Measurements from ENCODE around the gene RAB11B. TPM values are rescaled to one million over a fixed set of nuclear protein-coding genes. Genes with fewer than 3 reads are reported as not detected.

The RAB11B gene
- total RNA-seq, 2 experiments from 2014 or later = 66.8 to 71.5 TPM

- no peaks in the 10 kb centered on the region for H3K9me3 ChIP-seq (ENCODE audit: control insufficient read depth in 1 of 2, insufficient read depth in 1 of 2, low read length in 2 of 2)
- Mint-ChIP-seq H3K27ac (no peak within 1 kb of the TSS), H3K9me3 (no peaks in the 10 kb centered on the region), H3K4me1 (ENCODE audit: low read depth) (peaks cover 13% of the 10 kb centered on the region), H3K4me3 (peak within 1 kb of the TSS; percentile 81), H3K36me3 (ENCODE audit: low read depth) (no peaks in the 10 kb centered on the region), H3K27me3 (no peaks in the 10 kb centered on the region)
- intact Hi-C loops (cut with DNase I, micrococcal nuclease) = loop anchor here (1.0 to 5.0 kb wide), 8 partner anchors 23 to 229 kb away; partner anchors contain the start of genes RAB11B (in 2 of the 2), HNRNPM (in 1 of the 2) and MYO1F (in 1 of the 2)
- ATAC-seq (ENCODE audit: poor library complexity) = peak; percentile 99
- H3K4me3 ChIP-seq (ENCODE audit: low read length) = peak within 1 kb of the TSS; percentile 62
- ChIA-PET POLR2A (interaction anchor here (0.6 to 3.2 kb wide), 15 partner anchors 23 to 174 kb away, joined by 3 to 47 read pairs (median 4); partner anchors contain the start of genes ANGPTL4, HNRNPM, RAB11B and ZNF414), CTCF (interaction anchor here (0.6 to 3.0 kb wide), 17 partner anchors 18 to 1711 kb away, joined by 3 to 13 read pairs (median 3); partner anchors contain the start of genes HNRNPM and ZNF414)
- no peaks in the 10 kb centered on the region for H3K27me3 ChIP-seq (ENCODE audit: control insufficient read depth in 1 of 2, insufficient read depth in 2 of 2, low read length in 2 of 2)
- peaks cover 15% of the 10 kb centered on the region for H3K4me1 ChIP-seq (ENCODE audit: insufficient read depth, low read length)
- no peak within 1 kb of the TSS for H3K27ac ChIP-seq (ENCODE audit: low read depth in 1 of 2, low read length in 2 of 2)
- TF ChIP-seq, protein P1, sequence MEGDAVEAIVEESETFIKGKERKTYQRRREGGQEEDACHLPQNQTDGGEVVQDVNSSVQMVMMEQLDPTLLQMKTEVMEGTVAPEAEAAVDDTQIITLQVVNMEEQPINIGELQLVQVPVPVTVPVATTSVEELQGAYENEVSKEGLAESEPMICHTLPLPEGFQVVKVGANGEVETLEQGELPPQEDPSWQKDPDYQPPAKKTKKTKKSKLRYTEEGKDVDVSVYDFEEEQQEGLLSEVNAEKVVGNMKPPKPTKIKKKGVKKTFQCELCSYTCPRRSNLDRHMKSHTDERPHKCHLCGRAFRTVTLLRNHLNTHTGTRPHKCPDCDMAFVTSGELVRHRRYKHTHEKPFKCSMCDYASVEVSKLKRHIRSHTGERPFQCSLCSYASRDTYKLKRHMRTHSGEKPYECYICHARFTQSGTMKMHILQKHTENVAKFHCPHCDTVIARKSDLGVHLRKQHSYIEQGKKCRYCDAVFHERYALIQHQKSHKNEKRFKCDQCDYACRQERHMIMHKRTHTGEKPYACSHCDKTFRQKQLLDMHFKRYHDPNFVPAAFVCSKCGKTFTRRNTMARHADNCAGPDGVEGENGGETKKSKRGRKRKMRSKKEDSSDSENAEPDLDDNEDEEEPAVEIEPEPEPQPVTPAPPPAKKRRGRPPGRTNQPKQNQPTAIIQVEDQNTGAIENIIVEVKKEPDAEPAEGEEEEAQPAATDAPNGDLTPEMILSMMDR (IDR thresholded peaks at IDR 0.05) = peak; percentile 75
- no peaks in the 10 kb centered on the region for H3K36me3 ChIP-seq (ENCODE audit: insufficient read depth, low read length)
- peak; percentile 91 to 99 (median 96) for DNase-seq
Measured at GRCh38 chr19:8412783-8413628, 22.8 kb downstream of the RAB11B start, which contains the start of gene MARCHF2. TSS of gene MARCHF2 (plus strand) at chr19:8413305. CDS start at chr19:8421841, 8,536 bp downstream.

DNA sequence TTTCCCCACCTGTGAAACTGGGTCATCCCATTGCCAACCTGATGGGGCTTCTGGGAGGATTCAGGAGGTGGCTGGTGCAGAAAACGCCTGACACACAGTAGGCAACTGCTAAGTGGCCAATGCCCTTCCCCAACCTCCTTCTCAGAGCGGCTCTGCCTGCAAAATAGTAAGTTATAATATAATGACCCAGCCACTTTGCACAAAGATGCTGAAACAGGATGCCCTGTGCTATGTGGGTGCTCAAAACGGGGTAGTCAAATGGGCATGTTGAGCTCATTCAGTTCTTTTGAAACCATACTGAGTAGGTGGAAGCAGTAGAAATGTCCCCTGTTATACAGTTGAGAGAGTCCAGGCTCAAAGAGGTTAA, 23.5 kb downstream of the RAB11B start:
- H3K4me3 Mint-ChIP-seq = peak overlapping the region; percentile 81
- CTCF ChIA-PET = interaction anchor here (0.6 to 3.0 kb wide), 8 partner anchors 22 to 1710 kb away, joined by 3 to 13 read pairs (median 6); partner anchors contain the start of genes HNRNPM and ZNF414
- no peak for ATAC-seq (ENCODE audit: poor library complexity)
- POLR2A ChIA-PET = interaction anchor here (0.8 to 3.2 kb wide), 13 partner anchors 23 to 173 kb away, joined by 3 to 47 read pairs (median 5); partner anchors contain the start of genes ANGPTL4, HNRNPM, RAB11B and ZNF414
- H3K4me1 Mint-ChIP-seq (ENCODE audit: low read depth) = peaks cover 13% of the 10 kb centered on the region
- no peak overlapping the region for H3K27ac ChIP-seq (ENCODE audit: low read depth in 1 of 2, low read length in 2 of 2)
- no peaks in the 10 kb centered on the region for H3K36me3 ChIP-seq (ENCODE audit: insufficient read depth, low read length)
- no peaks in the 10 kb centered on the region for H3K36me3 Mint-ChIP-seq (ENCODE audit: low read depth)
- no peaks in the 10 kb centered on the region for H3K9me3 Mint-ChIP-seq
- H3K9me3 ChIP-seq (ENCODE audit: control insufficient read depth in 1 of 2, insufficient read depth in 1 of 2, low read length in 2 of 2) = no peaks in the 10 kb centered on the region
- no peaks in the 10 kb centered on the region for H3K27me3 Mint-ChIP-seq
- TF ChIP-seq, protein P1 (IDR thresholded peaks at IDR 0.05) = no peak
- peak overlapping the region; percentile 62 for H3K4me3 ChIP-seq (ENCODE audit: low read length)
- intact Hi-C loops (cut with DNase I, micrococcal nuclease) = loop anchor here (1.0 to 5.0 kb wide), 8 partner anchors 23 to 229 kb away; partner anchors contain the start of genes RAB11B (in 2 of the 2), HNRNPM (in 1 of the 2) and MYO1F (in 1 of the 2)
- peaks cover 15% of the 10 kb centered on the region for H3K4me1 ChIP-seq (ENCODE audit: insufficient read depth, low read length)
- no peak overlapping the region for H3K27ac Mint-ChIP-seq
- no peak for DNase-seq
- H3K27me3 ChIP-seq (ENCODE audit: control insufficient read depth in 1 of 2, insufficient read depth in 2 of 2, low read length in 2 of 2) = no peaks in the 10 kb centered on the region

DNA sequence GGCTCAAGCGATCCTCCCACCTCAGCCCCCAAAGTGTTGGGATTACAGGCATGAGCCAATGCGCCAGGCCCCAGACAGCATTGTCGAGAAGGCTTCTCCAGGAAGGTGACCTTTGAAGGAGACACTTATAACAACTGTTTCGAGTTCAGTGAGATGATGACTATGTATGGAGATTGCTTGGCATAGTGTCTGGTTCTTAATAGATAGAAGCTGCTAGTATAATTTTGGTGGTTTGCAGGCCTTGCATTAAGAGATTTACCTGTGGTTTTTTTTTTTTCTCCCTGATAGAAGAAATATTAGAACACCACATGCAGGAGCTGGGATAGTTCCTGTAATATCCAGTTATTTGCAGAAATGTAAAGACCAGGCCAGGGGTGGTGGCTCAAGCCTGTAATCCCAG, 26.6 kb downstream of the RAB11B start:
- DNase-seq (no peak), ATAC-seq (ENCODE audit: poor library complexity) (no peak)
- H3K4me1 ChIP-seq (ENCODE audit: insufficient read depth, low read length) = peaks cover 15% of the 10 kb centered on the region
- Mint-ChIP-seq H3K27ac (no peak overlapping the region), H3K27me3 (no peaks in the 10 kb centered on the region), H3K36me3 (ENCODE audit: low read depth) (peaks cover under 1% of the 10 kb centered on the region), H3K9me3 (no peaks in the 10 kb centered on the region), H3K4me3 (no peak overlapping the region), H3K4me1 (ENCODE audit: low read depth) (peaks cover 9% of the 10 kb centered on the region)
- ChIA-PET CTCF (no interaction called here), POLR2A (interaction anchor here (1.1 kb wide), 1 partner anchor 29 kb away, joined by 3 read pairs; no protein-coding TSS in a partner anchor)
- H3K27me3 ChIP-seq (ENCODE audit: control insufficient read depth in 1 of 2, insufficient read depth in 2 of 2, low read length in 2 of 2) = no peaks in the 10 kb centered on the region
- TF ChIP-seq, protein P1 (IDR thresholded peaks at IDR 0.05) = no peak
- peaks cover 4% of the 10 kb centered on the region for H3K36me3 ChIP-seq (ENCODE audit: insufficient read depth, low read length)
- no peaks in the 10 kb centered on the region for H3K9me3 ChIP-seq (ENCODE audit: control insufficient read depth in 1 of 2, insufficient read depth in 1 of 2, low read length in 2 of 2)
- no peak overlapping the region for H3K4me3 ChIP-seq (ENCODE audit: low read length)
- H3K27ac ChIP-seq (ENCODE audit: low read depth in 1 of 2, low read length in 2 of 2) = no peak overlapping the region
- intact Hi-C loops (cut with DNase I, micrococcal nuclease) = no loop called here

All from CD4-positive, alpha-beta T cell (primary cell).